Fibroblast of mammary gland (primary cell): Measurements from ENCODE around the gene GRPEL2.
A peak's percentile ranks its signal among the peaks of the same experiment; 100 is the strongest.

Source experiments
- DNase-seq: peaks from one replicate; pipeline ENCODE4 v3.0.0-alpha.2; 2010; ENCODE audit warnings: low read depth
- H3K4me3 ChIP-seq: 2 replicates; pipeline ENCODE4 v1.5.1; 2011; ENCODE audit warnings: low read depth, mild to moderate bottlenecking, low read length, moderate library complexity; ENCODE audit not compliant: control insufficient read depth
- TF ChIP-seq, protein P1 (sequence below): conservative IDR thresholded peaks from 2 replicates; pipeline ENCODE4 v1.5.1; 2011; ENCODE audit warnings: low read depth, low read length, inconsistent platforms; ENCODE audit not compliant: control insufficient read depth, insufficient read depth

The GRPEL2 gene

DNA sequence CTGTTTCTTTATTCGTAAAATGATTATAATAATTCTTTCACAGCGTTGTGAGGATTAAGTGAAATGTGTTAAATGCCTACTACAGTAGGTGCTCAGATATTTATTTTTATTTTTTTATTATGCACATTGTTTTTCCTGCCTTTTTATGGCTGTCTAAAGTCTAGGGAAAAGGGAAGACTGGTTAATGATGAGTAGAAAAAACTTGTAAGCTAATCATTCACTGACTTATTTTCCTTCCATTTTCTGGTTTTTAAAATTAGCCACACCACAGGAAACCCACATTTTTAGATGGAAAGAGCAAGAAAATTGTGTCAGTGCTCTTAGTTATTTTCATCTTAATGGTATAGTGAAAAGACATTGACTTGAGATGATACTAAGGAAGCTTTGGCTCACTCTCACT, 8.6 kb downstream of the GRPEL2 start:
- no peak overlapping the region for H3K4me3 ChIP-seq
- TF ChIP-seq, protein P1, sequence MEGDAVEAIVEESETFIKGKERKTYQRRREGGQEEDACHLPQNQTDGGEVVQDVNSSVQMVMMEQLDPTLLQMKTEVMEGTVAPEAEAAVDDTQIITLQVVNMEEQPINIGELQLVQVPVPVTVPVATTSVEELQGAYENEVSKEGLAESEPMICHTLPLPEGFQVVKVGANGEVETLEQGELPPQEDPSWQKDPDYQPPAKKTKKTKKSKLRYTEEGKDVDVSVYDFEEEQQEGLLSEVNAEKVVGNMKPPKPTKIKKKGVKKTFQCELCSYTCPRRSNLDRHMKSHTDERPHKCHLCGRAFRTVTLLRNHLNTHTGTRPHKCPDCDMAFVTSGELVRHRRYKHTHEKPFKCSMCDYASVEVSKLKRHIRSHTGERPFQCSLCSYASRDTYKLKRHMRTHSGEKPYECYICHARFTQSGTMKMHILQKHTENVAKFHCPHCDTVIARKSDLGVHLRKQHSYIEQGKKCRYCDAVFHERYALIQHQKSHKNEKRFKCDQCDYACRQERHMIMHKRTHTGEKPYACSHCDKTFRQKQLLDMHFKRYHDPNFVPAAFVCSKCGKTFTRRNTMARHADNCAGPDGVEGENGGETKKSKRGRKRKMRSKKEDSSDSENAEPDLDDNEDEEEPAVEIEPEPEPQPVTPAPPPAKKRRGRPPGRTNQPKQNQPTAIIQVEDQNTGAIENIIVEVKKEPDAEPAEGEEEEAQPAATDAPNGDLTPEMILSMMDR = no peak
- no peak for DNase-seq

- peak; percentile 19 for DNase-seq
- TF ChIP-seq, protein P1 = no peak
- no peak overlapping the region for H3K4me3 ChIP-seq
Observed at GRCh38 chr5:149355688-149356087, 10.4 kb downstream of the GRPEL2 start.

- H3K4me3 ChIP-seq = no peak overlapping the region
- DNase-seq = peak; percentile 31
- TF ChIP-seq, protein P1 = no peak
Observed at GRCh38 chr5:149356391-149356790, 11.1 kb downstream of the GRPEL2 start.

GRCh38 chr5:149357370-149358293, 12.3 kb downstream of the GRPEL2 start, which contains the start of gene PCYOX1L:
Gene PCYOX1L, plus strand, starts transcription at chr5:149358046. Its CDS starts 23 bp downstream, at chr5:149358069.
- peak within 1 kb of the TSS; percentile 81 for H3K4me3 ChIP-seq
- peak; percentile 92 for DNase-seq
- TF ChIP-seq, protein P1 = no peak

GRCh38 chr5:149358294-149358651, 13.0 kb downstream of the GRPEL2 start:
- H3K4me3 ChIP-seq = peak overlapping the region; percentile 81
- DNase-seq = no peak
- TF ChIP-seq, protein P1 = no peak

GRCh38 chr5:149358868-149359495, 13.7 kb downstream of the GRPEL2 start:
- peak; percentile 61 for DNase-seq
- TF ChIP-seq, protein P1 = no peak
- H3K4me3 ChIP-seq = no peak overlapping the region
